Neural cell (in vitro differentiated cells): ENCODE data around the gene SUPT3H. TPM values are rescaled to one million over a fixed set of nuclear protein-coding genes. Genes with fewer than 3 reads are reported as not detected.

Source experiments
- H2AFZ ChIP-seq: fragments of 200-600, 300-800 bp; sonication (generic), shearing (Covaris generic); 2 replicates; pipeline ENCODE4 v1.6.0; 2014; ENCODE audit warnings: low read depth, mild to moderate bottlenecking, antibody characterized with exemption, low read length, moderate library complexity
- H3F3A ChIP-seq: fragments of 200-600 bp; shearing (Covaris generic); 2 replicates; pipeline ENCODE4 v1.6.1; 2016; ENCODE audit warnings: mild to moderate bottlenecking, moderate library complexity, mixed read lengths, antibody characterized with exemption, low read length; ENCODE audit not compliant: insufficient read depth, poor library complexity, severe bottlenecking
- H3K27ac ChIP-seq: fragments of 200-600, 300-800 bp; sonication (generic), shearing (Covaris generic); 2 replicates; pipeline ENCODE4 v1.5.1; 2014; ENCODE audit warnings: mild to moderate bottlenecking, low read length, moderate library complexity
- H3K27me3 ChIP-seq: fragments of 300-800, 200-600 bp; sonication (generic), shearing (Covaris generic); 2 replicates; pipeline ENCODE4 v1.6.0; 2014; ENCODE audit warnings: mild to moderate bottlenecking, low read depth, low read length, moderate library complexity; ENCODE audit not compliant: insufficient read depth
- H3K36me3 ChIP-seq: fragments of 300-800, 200-600 bp; sonication (generic), shearing (Covaris generic); 2 replicates; pipeline ENCODE4 v1.5.1; 2014; ENCODE audit warnings: mild to moderate bottlenecking, antibody characterized with exemption, low read length, moderate library complexity; ENCODE audit not compliant: insufficient read depth
- H3K4me2 ChIP-seq: fragments of 300-800, 200-600 bp; sonication (generic), shearing (Covaris generic); 2 replicates; pipeline ENCODE4 v1.6.0; 2014; ENCODE audit warnings: mild to moderate bottlenecking, low read length
- H3K4me3 ChIP-seq: fragments of 300-800, 200-600 bp; sonication (generic), shearing (Covaris generic); 2 replicates; pipeline ENCODE4 v1.5.1; 2014; ENCODE audit warnings: mild to moderate bottlenecking, low read length, moderate library complexity
- H3K79me2 ChIP-seq: fragments of 200-600 bp; shearing (Covaris generic); replicated peaks from 2 replicates; pipeline ENCODE4 v1.6.0; 2014; ENCODE audit warnings: mild to moderate bottlenecking, low read length, moderate library complexity; ENCODE audit not compliant: insufficient read depth
- H3K9ac ChIP-seq: fragments of 300-800, 200-600 bp; sonication (generic), shearing (Covaris generic); 2 replicates; pipeline ENCODE4 v1.6.1; 2016; ENCODE audit warnings: mild to moderate bottlenecking, low read length, mixed read lengths
- H3K9me2 ChIP-seq: fragments of 200-600 bp; shearing (Covaris generic); 2 replicates; pipeline ENCODE4 v1.6.1; 2016; ENCODE audit warnings: mild to moderate bottlenecking, low read length, mixed read lengths; ENCODE audit not compliant: insufficient read depth
- H3K9me3 ChIP-seq: fragments of 200-600, 300-800 bp; sonication (generic), shearing (Covaris generic); 2 replicates; pipeline ENCODE4 v1.6.1; 2016; ENCODE audit warnings: mild to moderate bottlenecking, mixed run types, low read length, moderate library complexity, mixed read lengths
- H4K20me1 ChIP-seq: fragments of 200-600 bp; shearing (Covaris generic); 2 replicates; pipeline ENCODE4 v1.6.1; 2016; ENCODE audit warnings: mild to moderate bottlenecking, mixed run types; ENCODE audit not compliant: insufficient read depth
- CTCF ChIP-seq: fragments of 450-650 bp; IDR thresholded peaks from 2 replicates; pipeline ENCODE4 v1.5.1; 2014; ENCODE audit warnings: antibody characterized with exemption, mild to moderate bottlenecking, moderate library complexity; ENCODE audit not compliant: poor library complexity, severe bottlenecking
- EP300 ChIP-seq: fragments of 450-650 bp; conservative IDR thresholded peaks from 2 replicates; pipeline ENCODE4 v1.6.1; 2014; ENCODE audit warnings: antibody characterized with exemption, mild to moderate bottlenecking, moderate library complexity; ENCODE audit not compliant: poor library complexity, severe bottlenecking
- EZH2 ChIP-seq: fragments of 200-600, 300-800 bp; shearing (Covaris generic), sonication (generic); IDR thresholded peaks from 2 replicates; pipeline ENCODE4 v1.6.1; 2014; ENCODE audit warnings: antibody characterized with exemption, low read length, borderline replicate concordance, mild to moderate bottlenecking; ENCODE audit not compliant: insufficient read depth, poor library complexity, severe bottlenecking
- MXI1 ChIP-seq: fragments of 450-650 bp; conservative IDR thresholded peaks from 2 replicates; pipeline ENCODE4 v1.6.1; 2014; ENCODE audit warnings: antibody characterized with exemption, mild to moderate bottlenecking; ENCODE audit not compliant: poor library complexity, severe bottlenecking
- POLR2AphosphoS5 ChIP-seq: IDR thresholded peaks from 2 replicates; pipeline ENCODE4 v1.6.1; 2012
- RAD21 ChIP-seq: fragments of 450-650 bp; conservative IDR thresholded peaks from 2 replicates; pipeline ENCODE4 v1.6.1; 2014; ENCODE audit warnings: antibody characterized with exemption, mild to moderate bottlenecking, moderate library complexity
- REST ChIP-seq: IDR thresholded peaks from 2 replicates; pipeline ENCODE4 v1.6.1; 2012; ENCODE audit warnings: borderline replicate concordance
- SMC3 ChIP-seq: fragments of 450-650 bp; conservative IDR thresholded peaks from 2 replicates; pipeline ENCODE4 v1.6.1; 2014; ENCODE audit warnings: antibody characterized with exemption, mild to moderate bottlenecking, moderate library complexity; ENCODE audit not compliant: poor library complexity
- TAF1 ChIP-seq: IDR thresholded peaks from 2 replicates; pipeline ENCODE4 v1.6.1; 2012; ENCODE audit warnings: low read depth
- polyA plus RNA-seq: library from polyadenylated mRNA; depleted of rRNA; stranded (reverse); fragments of >200 nt; gene quantifications from 2 replicates; pipeline ENCODE4 v1.2.3, GENCODE V29; 2014

The SUPT3H gene
- polyA plus RNA-seq, 1 donor from 2014 or later: 6.8 TPM

- H3K9me2 ChIP-seq: no peaks in the 10 kb centered on the region
- no peak overlapping the region for H3K9ac ChIP-seq
- H3F3A ChIP-seq: no peaks in the 10 kb centered on the region
- no peaks in the 10 kb centered on the region for H3K79me2 ChIP-seq
- TF ChIP-seq SMC3 (no peak), EZH2 (no peak), MXI1 (no peak), CTCF (no peak), RAD21 (no peak), REST (no peak), TAF1 (no peak), POLR2AphosphoS5 (no peak)
- H4K20me1 ChIP-seq: no peaks in the 10 kb centered on the region
- H3K27ac ChIP-seq: no peak overlapping the region
- peaks cover 7% of the 10 kb centered on the region for H3K9me3 ChIP-seq
- H3K4me3 ChIP-seq: no peak overlapping the region
- H3K36me3 ChIP-seq: no peaks in the 10 kb centered on the region
- H2AFZ ChIP-seq: no peak overlapping the region
- no peak overlapping the region for H3K4me2 ChIP-seq
- no peaks in the 10 kb centered on the region for H3K27me3 ChIP-seq
Observed at GRCh38 chr6:44949596-44950201, 428.0 kb downstream of the SUPT3H start.

GRCh38 chr6:44943541-44943940 is 434.2 kb downstream of the SUPT3H start:
- TF ChIP-seq REST (no peak), SMC3 (no peak), RAD21 (no peak), EZH2 (no peak), EP300 (no peak)
- Histone ChIP-seq H3K4me3 (no peak overlapping the region), H3K9me2 (no peaks in the 10 kb centered on the region), H3K4me2 (no peak overlapping the region), H3K27ac (no peak overlapping the region), H4K20me1 (no peaks in the 10 kb centered on the region), H3K36me3 (no peaks in the 10 kb centered on the region), H3K9me3 (peaks cover 7% of the 10 kb centered on the region), H3K27me3 (no peaks in the 10 kb centered on the region), H3K9ac (no peak overlapping the region), H2AFZ (no peak overlapping the region), H3F3A (no peaks in the 10 kb centered on the region), H3K79me2 (no peaks in the 10 kb centered on the region)
